Progenitor cell of endocrine pancreas (in vitro differentiated cells): ENCODE measurements around the gene SLC16A6. TPM values are rescaled to one million over a fixed set of nuclear protein-coding genes. Genes with fewer than 3 reads are reported as not detected.

Experiments used
- DNase-seq: peaks from one replicate; pipeline ENCODE4 v3.0.0; 2021; ENCODE audit warnings: low spot score; ENCODE audit not compliant: unreplicated experiment
- H3K27ac Mint-ChIP-seq: 2 replicates; pipeline ENCODE4 v1.8.0; 2021; ENCODE audit warnings: mild to moderate bottlenecking, moderate library complexity, mixed read lengths
- H3K27me3 Mint-ChIP-seq: 2 replicates; pipeline ENCODE4 v1.8.0; 2021; ENCODE audit warnings: mixed read lengths
- H3K36me3 Mint-ChIP-seq: 2 replicates; pipeline ENCODE4 v1.8.0; 2022; ENCODE audit warnings: mixed read lengths; ENCODE audit not compliant: insufficient read depth
- H3K4me1 Mint-ChIP-seq: 2 replicates; pipeline ENCODE4 v1.8.0; 2021; ENCODE audit warnings: low read depth, mixed read lengths
- H3K4me3 Mint-ChIP-seq: 2 replicates; pipeline ENCODE4 v1.8.0; 2021; ENCODE audit warnings: low read depth, mild to moderate bottlenecking, moderate library complexity, mixed read lengths
- H3K9me3 Mint-ChIP-seq: 2 replicates; pipeline ENCODE4 v1.8.0; 2021; ENCODE audit warnings: low read depth, mixed read lengths
- CTCF ChIP-seq: fragments of 200-600 bp; sonication (generic); IDR thresholded peaks from one replicate; pipeline ENCODE4 v1.5.0; 2021; ENCODE audit warnings: antibody characterized with exemption, mild to moderate bottlenecking; ENCODE audit not compliant: unreplicated experiment
- total RNA-seq: library from RNA; stranded (reverse); gene quantifications from 2 replicates; pipeline ENCODE4 v1.2.1, GENCODE V29; 2021

The SLC16A6 gene
- total RNA-seq, 1 donor from 2014 or later: 0.12 TPM

GRCh38 chr17:68302066-68302564, 11.2 kb upstream of the SLC16A6 start:
- Mint-ChIP-seq H3K36me3 (no peaks in the 10 kb centered on the region), H3K27me3 (peaks cover 6% of the 10 kb centered on the region), H3K27ac (no peak overlapping the region), H3K4me3 (no peak overlapping the region), H3K9me3 (peaks cover 3% of the 10 kb centered on the region), H3K4me1 (peaks cover 6% of the 10 kb centered on the region)
- no peak for DNase-seq
- no peak for TF ChIP-seq CTCF

GRCh38 chr17:68301438-68301959, 10.6 kb upstream of the SLC16A6 start:
- Mint-ChIP-seq H3K27me3 (peaks cover 12% of the 10 kb centered on the region), H3K9me3 (peaks cover 3% of the 10 kb centered on the region), H3K4me3 (no peak overlapping the region)

GRCh38 chr17:68299817-68300216, 8.9 kb upstream of the SLC16A6 start:
- H3K4me3 Mint-ChIP-seq: no peak overlapping the region
- H3K36me3 Mint-ChIP-seq: no peaks in the 10 kb centered on the region
- H3K27ac Mint-ChIP-seq: no peak overlapping the region
- DNase-seq: no peak
- no peak for TF ChIP-seq CTCF
- H3K27me3 Mint-ChIP-seq: peaks cover 18% of the 10 kb centered on the region
- H3K9me3 Mint-ChIP-seq: peaks cover 3% of the 10 kb centered on the region
- H3K4me1 Mint-ChIP-seq: peaks cover 6% of the 10 kb centered on the region

More at GRCh38 chr17:68301438-68301959, 10.6 kb upstream of the SLC16A6 start:
- TF ChIP-seq CTCF: no peak
- Mint-ChIP-seq H3K36me3 (no peaks in the 10 kb centered on the region), H3K27ac (no peak overlapping the region), H3K4me1 (peaks cover 6% of the 10 kb centered on the region)
- no peak for DNase-seq

- no peak for TF ChIP-seq CTCF
- no peaks in the 10 kb centered on the region for H3K36me3 Mint-ChIP-seq
- H3K4me3 Mint-ChIP-seq: no peak overlapping the region
- H3K9me3 Mint-ChIP-seq: peaks cover 3% of the 10 kb centered on the region
- no peak for DNase-seq
- peaks cover 27% of the 10 kb centered on the region for H3K27me3 Mint-ChIP-seq
- peaks cover 6% of the 10 kb centered on the region for H3K4me1 Mint-ChIP-seq
- no peak overlapping the region for H3K27ac Mint-ChIP-seq
Measured at GRCh38 chr17:68298601-68299000, 7.7 kb upstream of the SLC16A6 start.

GRCh38 chr17:68297195-68297594, 6.3 kb upstream of the SLC16A6 start:
- TF ChIP-seq CTCF: no peak
- Mint-ChIP-seq H3K9me3 (peaks cover 3% of the 10 kb centered on the region), H3K27ac (no peak overlapping the region), H3K4me1 (peaks cover 9% of the 10 kb centered on the region), H3K27me3 (peaks cover 37% of the 10 kb centered on the region), H3K4me3 (no peak overlapping the region), H3K36me3 (no peaks in the 10 kb centered on the region)
- no peak for DNase-seq
